ENCODE measurements around the gene PDGFC. TPM values are rescaled to one million over a fixed set of nuclear protein-coding genes. Genes with fewer than 3 reads are reported as not detected.

PDGFC gene
- polyA plus RNA-seq, 1 donor (not counting 4 experiments of a cell fraction or from before 2014, with no cell fraction given), result 29.7 TPM

GRCh38 chr4:156797206-156797605 lies 174.4 kb downstream of the PDGFC start:
- Histone ChIP-seq H3K36me3 (ENCODE audit: control insufficient read depth in 2 of 2, extremely low read depth in 1 of 2, insufficient read depth in 2 of 2, low read length in 2 of 2) (peaks cover 0 to 4% of the 10 kb centered on the region in 2 experiments), H3K4me1 (ENCODE audit: control insufficient read depth, extremely low read depth, insufficient read depth, low read length) (peaks cover 46% of the 10 kb centered on the region), H3K9me3 (ENCODE audit: control insufficient read depth, low read depth, low read length) (no peaks in the 10 kb centered on the region), H3K4me3 (ENCODE audit: control insufficient read depth in 2 of 3, extremely low read depth in 1 of 3, insufficient read depth in 2 of 3, low read depth in 1 of 3, low read length in 3 of 3) (no peak overlapping the region), H4K20me1 (ENCODE audit: control insufficient read depth, extremely low read depth, insufficient read depth, low read length) (no peaks in the 10 kb centered on the region), H3K79me2 (ENCODE audit: control insufficient read depth, insufficient read depth, low read length) (peaks cover 1% of the 10 kb centered on the region), H3K27me3 (ENCODE audit: control insufficient read depth, extremely low read depth, insufficient read depth, low read length) (no peaks in the 10 kb centered on the region), H3K4me2 (ENCODE audit: control insufficient read depth, extremely low read depth, insufficient read depth, low read depth, low read length) (no peak overlapping the region), H3K27ac (ENCODE audit: control insufficient read depth, insufficient read depth, low read length) (peak overlapping the region; percentile 98), H2AFZ (ENCODE audit: control insufficient read depth, low read length) (no peak overlapping the region), H3K9me1 (ENCODE audit: control insufficient read depth, extremely low read depth, insufficient read depth, low read length) (no peaks in the 10 kb centered on the region), H3K9ac (ENCODE audit: control insufficient read depth, extremely low read depth, insufficient read depth, low read length) (no peak overlapping the region)
- FAIRE-seq, result no peak
- dilution Hi-C loops (cut with MboI; ENCODE audit: extremely low pct_ligation_motif_present, low sequenced_read_pairs), result no loop called here
- DNase-seq (ENCODE audit: low read depth, low spot score), result no peak
- TF ChIP-seq CTCF (optimal IDR thresholded peaks at IDR 0.05 in 1 of 3, IDR thresholded peaks at IDR 0.05 in 1 of 3, conservative IDR thresholded peaks at IDR 0.05 in 1 of 3; ENCODE audit: extremely low read depth in 1 of 3, insufficient read depth in 2 of 3, low read length in 3 of 3), result no peak
- TF ChIP-seq EZH2 (IDR thresholded peaks at IDR 0.05; ENCODE audit: low read length), result no peak

GRCh38 chr4:156795727-156796126 lies 175.9 kb downstream of the PDGFC start:
- H2AFZ ChIP-seq (ENCODE audit: control insufficient read depth, low read length), result no peak overlapping the region
- FAIRE-seq, result no peak

More at GRCh38 chr4:156795727-156796126, 175.9 kb downstream of the PDGFC start:
- Histone ChIP-seq H3K27me3 (ENCODE audit: control insufficient read depth, extremely low read depth, insufficient read depth, low read length) (no peaks in the 10 kb centered on the region), H3K9ac (ENCODE audit: control insufficient read depth, extremely low read depth, insufficient read depth, low read length) (no peak overlapping the region), H3K9me3 (ENCODE audit: control insufficient read depth, low read depth, low read length) (no peaks in the 10 kb centered on the region), H3K27ac (ENCODE audit: control insufficient read depth, insufficient read depth, low read length) (no peak overlapping the region), H3K9me1 (ENCODE audit: control insufficient read depth, extremely low read depth, insufficient read depth, low read length) (no peaks in the 10 kb centered on the region), H3K4me2 (ENCODE audit: control insufficient read depth, extremely low read depth, insufficient read depth, low read depth, low read length) (no peak overlapping the region), H3K4me3 (ENCODE audit: control insufficient read depth in 2 of 3, extremely low read depth in 1 of 3, insufficient read depth in 2 of 3, low read depth in 1 of 3, low read length in 3 of 3) (no peak overlapping the region), H3K4me1 (ENCODE audit: control insufficient read depth, extremely low read depth, insufficient read depth, low read length) (peaks cover 52% of the 10 kb centered on the region), H4K20me1 (ENCODE audit: control insufficient read depth, extremely low read depth, insufficient read depth, low read length) (no peaks in the 10 kb centered on the region), H3K79me2 (ENCODE audit: control insufficient read depth, insufficient read depth, low read length) (peaks cover 1% of the 10 kb centered on the region), H3K36me3 (ENCODE audit: control insufficient read depth in 2 of 2, extremely low read depth in 1 of 2, insufficient read depth in 2 of 2, low read length in 2 of 2) (peaks cover 0 to 4% of the 10 kb centered on the region in 2 experiments)
- no peak for DNase-seq (ENCODE audit: low read depth, low spot score)
- dilution Hi-C loops (cut with MboI; ENCODE audit: extremely low pct_ligation_motif_present, low sequenced_read_pairs), result no loop called here
- TF ChIP-seq EZH2 (IDR thresholded peaks at IDR 0.05; ENCODE audit: low read length), result no peak
- TF ChIP-seq CTCF (optimal IDR thresholded peaks at IDR 0.05 in 1 of 3, IDR thresholded peaks at IDR 0.05 in 1 of 3, conservative IDR thresholded peaks at IDR 0.05 in 1 of 3; ENCODE audit: extremely low read depth in 1 of 3, insufficient read depth in 2 of 3, low read length in 3 of 3), result no peak

Measured in keratinocyte (primary cell).